Fibroblast of pulmonary artery (primary cell): ENCODE data around the gene SLC2A10.

Source experiments
- DNase-seq: peaks from one replicate; pipeline ENCODE4 v3.0.0-alpha.2; 2010; ENCODE audit warnings: low read depth
- H3K4me3 ChIP-seq: replicated peaks from 2 replicates; pipeline ENCODE4 v1.5.1; 2011; ENCODE audit warnings: low read depth, mild to moderate bottlenecking, control low read depth, low read length, moderate library complexity
- CTCF ChIP-seq: IDR thresholded peaks from 2 replicates; pipeline ENCODE4 v1.5.1; 2011; ENCODE audit warnings: mild to moderate bottlenecking, control low read depth, low read length, inconsistent platforms; ENCODE audit errors: missing control alignments

SLC2A10 gene

DNA sequence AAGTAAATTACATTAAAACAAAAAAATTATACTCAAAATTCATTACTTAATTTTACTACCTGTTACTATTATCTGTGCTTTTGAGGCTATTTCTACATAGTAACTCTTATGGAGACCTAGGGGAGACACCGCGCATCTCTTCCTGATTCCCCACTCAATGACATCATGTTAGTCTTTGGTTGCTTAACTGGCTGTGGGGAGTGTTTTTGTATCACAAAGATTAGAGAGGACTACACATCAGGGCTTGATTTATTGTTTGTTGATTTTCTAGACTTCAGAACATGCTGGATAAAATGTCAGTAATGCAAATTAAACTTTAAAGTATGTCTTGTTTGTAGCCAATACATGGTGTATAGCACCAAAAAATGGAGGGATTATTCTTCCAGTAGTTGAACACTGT lies 26.0 kb downstream of the SLC2A10 start:
- H3K4me3 ChIP-seq: no peak overlapping the region
- no peak for DNase-seq
- TF ChIP-seq CTCF: no peak

- no peak for TF ChIP-seq CTCF
- H3K4me3 ChIP-seq: no peak overlapping the region
- DNase-seq: no peak
Measured at GRCh38 chr20:46739431-46740213, 30.2 kb downstream of the SLC2A10 start.

- no peak for TF ChIP-seq CTCF
- DNase-seq: no peak
- no peak overlapping the region for H3K4me3 ChIP-seq
Measured at GRCh38 chr20:46740214-46740609, 30.8 kb downstream of the SLC2A10 start.

DNA sequence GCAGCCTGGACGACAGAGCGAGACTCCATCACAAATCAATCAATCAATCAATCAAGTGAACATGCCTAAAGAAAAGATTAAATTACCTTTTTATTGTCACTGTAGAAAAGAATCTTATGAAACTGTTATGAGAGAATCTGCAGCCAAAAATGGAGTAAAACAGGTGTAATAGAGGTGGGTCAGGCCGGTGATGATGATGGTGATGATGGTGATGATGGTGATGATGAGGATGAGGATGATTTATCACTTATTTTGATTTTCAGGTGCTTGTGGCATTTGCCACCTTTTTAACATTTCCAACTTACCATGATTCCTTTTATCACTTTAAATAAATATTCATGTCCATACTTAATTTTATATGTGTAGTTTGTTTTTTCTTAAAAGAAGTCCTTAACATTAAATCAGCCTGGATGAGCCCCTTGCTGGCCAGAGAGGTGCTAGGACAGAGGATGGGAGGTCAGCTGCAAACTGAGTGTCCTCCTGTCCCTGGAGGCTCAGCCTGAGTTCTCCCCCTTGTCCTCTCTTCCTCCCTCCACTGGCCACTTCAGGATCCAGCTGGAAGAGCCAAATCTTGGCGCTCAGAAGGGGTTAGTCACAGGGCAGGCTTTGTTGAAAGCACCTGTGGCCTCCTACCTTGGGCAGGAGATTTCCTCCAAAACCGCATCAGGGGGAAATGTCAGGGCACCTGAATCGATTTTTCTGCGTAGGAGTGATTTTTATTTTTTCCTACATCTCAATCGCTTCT lies 32.6 kb downstream of the SLC2A10 start:
- no peak for DNase-seq
- no peak for TF ChIP-seq CTCF
- no peak overlapping the region for H3K4me3 ChIP-seq

GRCh38 chr20:46742669-46743045 lies 33.2 kb downstream of the SLC2A10 start:
- TF ChIP-seq CTCF: no peak
- no peak overlapping the region for H3K4me3 ChIP-seq
- no peak for DNase-seq

- no peak for TF ChIP-seq CTCF
Measured at GRCh38 chr20:46743088-46743487, 33.6 kb downstream of the SLC2A10 start.

More at GRCh38 chr20:46743088-46743487, 33.6 kb downstream of the SLC2A10 start:
- DNase-seq: no peak
- H3K4me3 ChIP-seq: no peak overlapping the region
